CD4-positive, CD25-positive, alpha-beta regulatory T cell (primary cell): ENCODE results near the gene RGSL1. TPM values are rescaled to one million over a fixed set of nuclear protein-coding genes. Genes with fewer than 3 reads are reported as not detected.

Experiments
- ATAC-seq, 2 donors: fragments of 150-1000 bp; cut with Tn5 transposase; one replicate each; pipeline ENCODE4 v1.10.0; 2021; ENCODE audit warnings: low read depth in 2 of 2, moderate number of reproducible peaks in 2 of 2, moderate library complexity in 1 of 2
- DNase-seq, 3 donors: peaks; one replicate each; pipeline versions ENCODE4 v3.0.0 to v3.0.0-alpha.2; 2012 to 2022; ENCODE audit warnings: mixed read lengths in 1 of 3
- H3K27ac ChIP-seq: one replicate; pipeline ENCODE4 v1.7.0; 2013; ENCODE audit warnings: mild to moderate bottlenecking, low read length; ENCODE audit not compliant: insufficient read depth, poor library complexity, severe bottlenecking
- H3K27me3 ChIP-seq: one replicate; pipeline ENCODE4 v1.7.0; 2013; ENCODE audit warnings: low read length; ENCODE audit not compliant: control insufficient read depth, insufficient read depth
- H3K36me3 ChIP-seq: one replicate; pipeline ENCODE4 v1.7.0; 2013; ENCODE audit warnings: mild to moderate bottlenecking, low read length, moderate library complexity; ENCODE audit not compliant: control insufficient read depth, insufficient read depth
- H3K4me1 ChIP-seq: 2 replicates; pipeline ENCODE4 v1.7.0; 2013; ENCODE audit warnings: mild to moderate bottlenecking, low read length; ENCODE audit not compliant: insufficient read depth, control insufficient read depth, poor library complexity, severe bottlenecking
- H3K4me3 ChIP-seq: one replicate; pipeline ENCODE4 v1.7.0; 2013; ENCODE audit warnings: low read depth, mild to moderate bottlenecking, low read length, moderate library complexity
- H3K9me3 ChIP-seq, 2 experiments: 1 replicate in 1 of 2; 2 replicates in 1 of 2; pipeline ENCODE4 v1.7.0; 2013; ENCODE audit warnings: low read length in 2 of 2, mild to moderate bottlenecking in 1 of 2, moderate library complexity in 1 of 2; ENCODE audit not compliant: control insufficient read depth in 2 of 2
- H3K27ac Mint-ChIP-seq, 3 donors: one replicate each; pipeline ENCODE4 v1.8.0; 2020 to 2022; ENCODE audit warnings: mild to moderate bottlenecking in 3 of 3, mixed read lengths in 3 of 3, moderate library complexity in 2 of 3
- H3K27me3 Mint-ChIP-seq: one replicate; pipeline ENCODE4 v1.8.0; 2022; ENCODE audit warnings: mild to moderate bottlenecking, mixed read lengths
- H3K36me3 Mint-ChIP-seq: one replicate; pipeline ENCODE4 v1.8.0; 2020; ENCODE audit warnings: mixed read lengths
- H3K4me1 Mint-ChIP-seq, 4 donors: one replicate each; pipeline ENCODE4 v1.8.0; 2020 to 2022; ENCODE audit warnings: mixed read lengths in 4 of 4, mild to moderate bottlenecking in 1 of 4
- H3K4me3 Mint-ChIP-seq, 4 donors: one replicate each; pipeline ENCODE4 v1.8.0; 2020 to 2022; ENCODE audit warnings: mild to moderate bottlenecking in 4 of 4, mixed read lengths in 4 of 4, moderate library complexity in 3 of 4
- H3K9me3 Mint-ChIP-seq, 7 donors: one replicate each; pipeline ENCODE4 v1.8.0; 2020 to 2022; ENCODE audit warnings: mixed read lengths in 7 of 7, mild to moderate bottlenecking in 3 of 7, moderate library complexity in 2 of 7
- polyA plus RNA-seq, 4 donors: library from polyadenylated mRNA; unstranded; fragments of 300-500 nt; fragmentation: Illumina TruSeq; gene quantifications; one replicate each; pipeline ENCODE4 v1.2.3, GENCODE V29; 2021
- total RNA-seq: library from RNA; stranded (reverse); gene quantifications from one replicate; pipeline ENCODE4 v1.2.3, GENCODE V29; 2022

Gene RGSL1
- total and polyA plus RNA-seq, 5 donors from 2014 or later = not detected

- no peak overlapping the region for H3K27ac Mint-ChIP-seq
- no peaks in the 10 kb centered on the region for H3K36me3 Mint-ChIP-seq
- no peak overlapping the region for H3K4me3 Mint-ChIP-seq
- H3K36me3 ChIP-seq = no peaks in the 10 kb centered on the region
- no peaks in the 10 kb centered on the region for H3K27me3 Mint-ChIP-seq
- no peak overlapping the region for H3K27ac ChIP-seq
- no peak overlapping the region for H3K4me3 ChIP-seq
- H3K4me1 Mint-ChIP-seq = no peaks in the 10 kb centered on the region
- no peaks in the 10 kb centered on the region for H3K4me1 ChIP-seq
- H3K9me3 ChIP-seq = peaks cover 0 to 2% of the 10 kb centered on the region in 2 experiments
- ATAC-seq = no peak
- DNase-seq = no peak
- peaks cover 0 to 1% (median 0%) of the 10 kb centered on the region in 7 donors for H3K9me3 Mint-ChIP-seq
- peaks cover 5% of the 10 kb centered on the region for H3K27me3 ChIP-seq
These were observed 39.2 kb upstream of the RGSL1 start for GRCh38 chr1:182410620-182411273.

DNA sequence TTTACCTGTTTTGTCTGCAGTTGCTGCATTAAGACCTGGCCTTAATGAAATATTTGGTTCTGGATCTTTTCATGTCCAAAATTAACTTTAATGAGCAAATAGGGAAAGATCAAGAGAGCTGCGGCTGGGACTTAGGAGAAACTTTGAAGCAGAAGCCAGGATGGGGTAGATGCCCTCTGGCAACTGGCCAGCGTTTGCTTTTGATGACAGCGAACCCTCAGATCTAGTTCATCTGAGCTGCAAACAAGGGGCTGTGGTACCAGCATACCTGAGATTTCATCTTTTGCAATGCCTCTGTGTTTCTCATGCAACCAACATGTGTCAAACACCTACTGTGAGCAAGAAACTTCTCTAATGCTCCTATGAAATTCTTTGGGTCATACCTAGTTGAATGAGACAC lies 36.5 kb upstream of the RGSL1 start:
- Histone ChIP-seq H3K4me1 (no peaks in the 10 kb centered on the region), H3K27me3 (peaks cover 2% of the 10 kb centered on the region), H3K36me3 (no peaks in the 10 kb centered on the region), H3K4me3 (no peak overlapping the region), H3K27ac (no peak overlapping the region), H3K9me3 (no peaks in the 10 kb centered on the region)
- ATAC-seq (no peak), DNase-seq (no peak)
- H3K4me1 Mint-ChIP-seq = no peaks in the 10 kb centered on the region
- no peak overlapping the region for H3K4me3 Mint-ChIP-seq
- H3K36me3 Mint-ChIP-seq = no peaks in the 10 kb centered on the region
- H3K9me3 Mint-ChIP-seq = peaks cover 0 to 2% (median 0%) of the 10 kb centered on the region in 7 donors
- no peaks in the 10 kb centered on the region for H3K27me3 Mint-ChIP-seq
- no peak overlapping the region for H3K27ac Mint-ChIP-seq

GRCh38 chr1:182413969-182414368 lies 36.0 kb upstream of the RGSL1 start:
- Histone ChIP-seq H3K27ac (no peak overlapping the region), H3K27me3 (peaks cover 2% of the 10 kb centered on the region), H3K9me3 (no peaks in the 10 kb centered on the region), H3K4me1 (no peaks in the 10 kb centered on the region), H3K4me3 (no peak overlapping the region), H3K36me3 (no peaks in the 10 kb centered on the region)
- H3K4me3 Mint-ChIP-seq = no peak overlapping the region
- no peaks in the 10 kb centered on the region for H3K4me1 Mint-ChIP-seq
- peaks cover 0 to 2% (median 0%) of the 10 kb centered on the region in 7 donors for H3K9me3 Mint-ChIP-seq
- ATAC-seq = no peak
- no peak overlapping the region for H3K27ac Mint-ChIP-seq
- no peak for DNase-seq
- H3K36me3 Mint-ChIP-seq = no peaks in the 10 kb centered on the region
- H3K27me3 Mint-ChIP-seq = no peaks in the 10 kb centered on the region

DNA sequence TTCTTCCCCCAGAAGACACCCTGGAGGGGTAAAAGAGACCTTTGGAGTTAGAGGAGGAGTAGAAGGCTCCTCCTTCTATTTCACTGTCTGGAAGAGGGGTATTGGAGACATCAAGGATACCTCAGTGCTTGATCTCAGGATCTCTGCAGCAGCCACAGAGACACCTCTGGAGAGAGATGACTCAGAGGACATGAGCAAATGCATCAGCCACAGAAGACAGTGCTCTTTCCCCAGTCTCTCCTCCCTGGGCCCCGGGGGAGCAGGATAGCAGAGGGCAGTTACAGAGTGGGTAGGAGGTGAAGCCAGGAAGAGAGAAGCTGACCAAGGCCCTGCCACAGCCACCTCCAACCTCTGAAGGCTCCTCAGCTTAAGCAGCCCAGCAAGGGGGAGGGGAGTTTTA lies 34.2 kb upstream of the RGSL1 start:
- Histone ChIP-seq H3K36me3 (no peaks in the 10 kb centered on the region), H3K4me1 (no peaks in the 10 kb centered on the region), H3K27ac (no peak overlapping the region), H3K27me3 (no peaks in the 10 kb centered on the region), H3K9me3 (no peaks in the 10 kb centered on the region), H3K4me3 (no peak overlapping the region)
- H3K9me3 Mint-ChIP-seq = peaks cover 0 to 2% (median 0%) of the 10 kb centered on the region in 7 donors
- DNase-seq (no peak), ATAC-seq (no peak)
- no peak overlapping the region for H3K27ac Mint-ChIP-seq
- no peaks in the 10 kb centered on the region for H3K4me1 Mint-ChIP-seq
- H3K27me3 Mint-ChIP-seq = no peaks in the 10 kb centered on the region
- no peak overlapping the region for H3K4me3 Mint-ChIP-seq
- H3K36me3 Mint-ChIP-seq = no peaks in the 10 kb centered on the region

GRCh38 chr1:182426442-182427430 lies 23.2 kb upstream of the RGSL1 start:
- DNase-seq = peak in 1 of 3 donors; percentile 20
- no peak for ATAC-seq
- H3K27me3 ChIP-seq = peaks cover 2% of the 10 kb centered on the region
- H3K36me3 ChIP-seq = no peaks in the 10 kb centered on the region
- H3K4me3 ChIP-seq = no peak overlapping the region
- Mint-ChIP-seq H3K9me3 (peaks cover 0 to 4% (median 0%) of the 10 kb centered on the region in 7 donors), H3K4me1 (peaks cover 0 to 16% (median 9%) of the 10 kb centered on the region in 4 donors), H3K4me3 (no peak overlapping the region), H3K27ac (peak overlapping the region in 1 of 3 donors; percentile 8), H3K36me3 (no peaks in the 10 kb centered on the region), H3K27me3 (peaks cover 24% of the 10 kb centered on the region)
- H3K9me3 ChIP-seq = no peaks in the 10 kb centered on the region
- peaks cover 11% of the 10 kb centered on the region for H3K4me1 ChIP-seq
- no peak overlapping the region for H3K27ac ChIP-seq

GRCh38 chr1:182428043-182428442 lies 21.9 kb upstream of the RGSL1 start:
- Histone ChIP-seq H3K9me3 (no peaks in the 10 kb centered on the region), H3K36me3 (no peaks in the 10 kb centered on the region), H3K4me3 (no peak overlapping the region), H3K4me1 (peaks cover 11% of the 10 kb centered on the region), H3K27ac (no peak overlapping the region), H3K27me3 (peaks cover 2% of the 10 kb centered on the region)
- Mint-ChIP-seq H3K36me3 (no peaks in the 10 kb centered on the region), H3K27ac (no peak overlapping the region), H3K27me3 (peaks cover 12% of the 10 kb centered on the region), H3K4me3 (no peak overlapping the region), H3K9me3 (no peaks in the 10 kb centered on the region), H3K4me1 (peaks cover 0 to 16% (median 9%) of the 10 kb centered on the region in 4 donors)
- DNase-seq (no peak), ATAC-seq (no peak)

GRCh38 chr1:182430263-182431068 lies 19.5 kb upstream of the RGSL1 start:
- Mint-ChIP-seq H3K9me3 (peaks cover 0 to 1% (median 0%) of the 10 kb centered on the region in 7 donors), H3K36me3 (no peaks in the 10 kb centered on the region), H3K4me3 (no peak overlapping the region), H3K27me3 (peaks cover 6% of the 10 kb centered on the region), H3K4me1 (peaks cover 0 to 16% (median 9%) of the 10 kb centered on the region in 4 donors), H3K27ac (peak overlapping the region; percentile 15 to 64 (median 28))
- DNase-seq = peak in 2 of 3 donors; percentile 47 to 81
- Histone ChIP-seq H3K4me1 (peaks cover 11% of the 10 kb centered on the region), H3K4me3 (no peak overlapping the region), H3K36me3 (no peaks in the 10 kb centered on the region), H3K27me3 (no peaks in the 10 kb centered on the region), H3K9me3 (no peaks in the 10 kb centered on the region), H3K27ac (no peak overlapping the region)
- peak; percentile 71 to 77 for ATAC-seq
